Thoracic aorta endothelial cell (primary cell): Measurements from ENCODE around the gene CNR2. TPM values are rescaled to one million over a fixed set of nuclear protein-coding genes. Genes with fewer than 3 reads are reported as not detected.

ENCODE experiments used
- small RNA-seq: library from RNA; depleted of rRNA; stranded (forward); fragments of <200 nt; gene quantifications from one replicate; pipeline ENCODE3, GENCODE V24; 2012
- total RNA-seq: library from RNA; depleted of rRNA; stranded (reverse); fragments of >200 nt; gene quantifications from 2 replicates; pipeline ENCODE4 v1.2.3, GENCODE V29; 2012

The CNR2 gene
- total RNA-seq = not detected in 2 replicates

DNA sequence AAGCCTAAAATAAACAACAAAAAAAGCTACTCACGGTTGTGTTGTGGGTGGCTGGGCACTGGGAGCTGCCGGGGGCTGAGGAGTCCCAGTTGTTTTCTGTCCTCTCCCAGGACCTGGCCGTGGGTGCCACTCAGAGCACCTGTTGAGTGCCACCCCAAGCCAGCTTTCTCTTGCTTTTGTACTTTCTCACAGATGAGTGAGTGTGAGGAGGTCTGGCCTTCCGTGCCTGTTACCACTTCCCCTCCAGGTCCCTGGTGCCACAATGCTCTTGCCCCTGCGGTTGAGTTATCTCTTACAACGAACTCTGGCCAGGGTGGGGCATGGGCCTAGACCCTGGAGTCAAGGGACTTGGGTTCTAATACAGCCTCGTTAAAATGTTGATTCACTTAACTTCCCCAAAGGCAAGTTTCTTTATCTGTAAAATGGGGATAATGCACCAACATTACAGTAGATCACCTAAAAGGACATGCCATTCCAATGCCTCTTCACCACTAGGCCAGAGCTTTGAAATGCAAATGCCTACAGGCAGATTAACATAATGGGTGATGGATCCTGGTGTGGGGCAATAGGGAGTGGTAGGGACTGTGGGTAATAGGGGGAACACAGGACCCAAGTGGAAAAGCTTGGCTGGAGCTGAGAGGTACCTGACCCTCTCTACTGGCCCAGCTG is at the start of gene CNR2:
Gene CNR2 (minus strand): TSS at position 151 of the 669 bp plus-strand sequence. CDS start 37,745 bp downstream, outside the sequence.

DNA sequence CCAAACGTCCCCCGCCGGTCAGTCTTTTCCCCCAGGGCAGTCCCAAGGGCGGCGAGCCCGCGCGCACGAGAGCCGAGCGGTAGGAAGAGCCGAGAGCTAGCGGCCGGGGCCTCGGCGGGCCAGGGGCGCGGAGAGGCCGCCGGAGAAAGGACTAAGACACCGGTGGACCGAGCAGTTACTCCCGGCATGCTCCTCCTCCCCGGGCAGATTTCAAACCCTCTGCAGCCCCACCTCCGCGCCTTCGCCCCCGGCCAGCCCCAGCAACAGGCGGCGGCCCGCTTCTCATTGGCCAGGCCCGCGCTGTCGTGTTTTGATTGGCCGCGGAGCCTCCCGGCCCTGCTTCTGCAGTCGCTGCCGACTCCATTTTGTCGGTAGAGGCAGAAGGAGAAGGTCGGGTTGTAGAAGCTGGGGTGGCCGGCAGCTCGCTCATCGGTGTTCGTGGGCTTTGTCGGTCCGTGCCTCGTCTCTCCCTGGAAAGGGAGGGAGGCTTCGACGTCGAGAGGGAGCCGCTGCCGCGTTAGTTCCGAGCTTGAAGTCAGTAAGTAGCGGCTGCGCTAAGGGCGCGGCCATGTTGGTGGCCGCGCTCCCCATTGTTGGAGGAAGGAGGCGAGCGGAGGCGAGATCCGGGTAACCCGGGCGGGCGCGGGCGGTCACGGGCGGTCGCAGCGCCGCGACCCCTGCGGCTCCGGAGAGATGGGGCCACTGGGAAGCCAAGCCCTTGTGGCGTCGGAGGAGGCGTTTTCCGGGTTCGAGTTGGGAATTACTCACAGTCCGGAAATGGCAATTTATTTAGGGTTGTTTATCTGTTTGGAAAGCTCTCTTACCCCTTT is 46.5 kb upstream of the CNR2 start, which contains the start of gene PNRC2:
Gene PNRC2 (plus strand): TSS at position 368 of the 830 bp plus-strand sequence. CDS start 1,630 bp downstream, outside the sequence.

DNA sequence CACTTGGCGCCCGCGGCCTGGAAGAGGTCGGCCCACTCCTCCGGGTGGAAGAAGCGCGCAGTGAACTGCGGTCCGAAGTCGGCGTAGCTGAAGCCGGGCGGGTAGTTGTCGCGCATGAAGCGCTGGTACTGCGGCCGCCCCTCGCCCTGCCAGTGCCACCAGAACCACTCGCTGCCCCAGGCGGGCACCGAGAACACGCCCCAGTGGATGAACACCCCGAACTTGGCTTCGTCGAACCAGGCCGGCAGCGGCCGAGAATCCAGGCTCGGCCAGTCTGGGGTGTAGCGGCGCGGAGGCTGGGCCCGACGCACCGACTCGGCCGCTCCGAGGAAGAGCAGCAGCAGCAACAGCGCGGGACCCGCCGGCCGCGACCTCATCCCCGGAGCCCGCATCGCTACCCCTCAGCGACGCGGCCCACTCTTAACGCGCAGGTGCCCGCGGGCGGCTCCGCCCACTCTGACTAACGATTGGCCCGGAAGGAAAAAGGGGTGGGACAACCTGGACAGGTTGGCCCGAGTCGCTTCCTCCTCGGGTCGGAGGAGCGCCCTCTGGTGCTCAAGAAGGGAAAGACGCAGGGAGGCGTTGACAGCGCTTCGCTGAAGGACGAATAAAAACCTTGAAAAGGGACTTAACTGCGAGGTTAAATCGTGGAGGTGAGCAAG is 45.1 kb downstream of the CNR2 start, which contains the start of gene FUCA1:
Gene FUCA1 (minus strand): TSS at position 396 of the 662 bp plus-strand sequence. CDS start 4 bp downstream, at position 392.

DNA sequence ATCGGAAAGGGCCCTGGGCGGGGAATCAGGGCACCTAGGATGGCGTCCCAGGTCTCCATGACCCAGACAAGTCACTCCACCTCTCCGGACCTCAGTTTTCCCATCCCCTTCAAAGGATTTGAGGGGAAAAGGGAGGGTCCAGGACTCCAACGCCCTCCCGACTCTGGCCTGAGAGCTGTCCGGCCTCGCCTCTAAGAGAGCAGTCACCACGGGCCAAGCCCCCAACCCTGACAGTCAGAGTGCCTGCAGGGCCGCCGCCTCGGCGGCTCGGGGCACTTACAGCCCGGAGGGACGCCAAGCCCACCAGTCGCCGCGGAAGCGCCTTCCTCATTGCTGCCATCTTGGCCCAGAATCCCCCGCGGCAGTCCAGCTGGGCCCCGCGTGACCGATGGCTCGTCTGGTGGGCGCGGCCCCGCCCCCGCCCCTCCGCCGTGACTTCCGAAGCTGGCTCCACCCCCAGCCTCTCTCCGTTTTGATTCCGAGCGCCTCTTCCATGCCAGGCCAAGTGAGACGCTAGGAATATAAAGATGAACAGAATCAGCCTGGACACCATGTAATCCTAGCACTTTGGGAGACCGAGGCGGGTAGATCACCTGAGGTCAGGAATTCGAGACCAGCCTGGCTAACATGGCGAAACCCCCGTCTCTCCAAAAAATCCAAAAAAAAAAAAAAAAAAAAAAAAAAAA is 87.9 kb downstream of the CNR2 start, which contains the start of gene HMGCL:
Gene HMGCL (minus strand): TSS at position 354 of the 686 bp plus-strand sequence. CDS start 14 bp downstream, at position 340.

Small RNAs within 50 kb of the gene (small RNA-seq; reads per million reads assigned to genes)
- gene MIR378F = not detected

Other genes with a start within 250 kb of the CNR2 start
- 870 and 1,099 TPM in 2 replicates for gene RPL11, start 221.6 kb downstream of the CNR2 start, total RNA-seq
- 53.3 and 60.9 TPM in 2 replicates for gene ELOA, start 169.9 kb downstream of the CNR2 start, total RNA-seq
- 31.3 and 40.0 TPM in 2 replicates for gene PITHD1, start 134.9 kb downstream of the CNR2 start, total RNA-seq
- gene LYPLA2, start 122.2 kb downstream of the CNR2 start, total RNA-seq = 84.0 and 88.7 TPM in 2 replicates
- 38.2 and 45.7 TPM in 2 replicates for gene GALE, start 112.6 kb downstream of the CNR2 start, total RNA-seq
- gene HMGCL, start 87.9 kb downstream of the CNR2 start, total RNA-seq = 21.3 and 26.6 TPM in 2 replicates
- 6.8 and 6.9 TPM in 2 replicates for gene FUCA1, start 45.1 kb downstream of the CNR2 start, total RNA-seq
- gene PNRC2, start 46.5 kb upstream of the CNR2 start, total RNA-seq = 161 and 166 TPM in 2 replicates
- gene SRSF10, start 67.0 kb upstream of the CNR2 start, total RNA-seq = 157 and 159 TPM in 2 replicates
- gene MYOM3, start 198.8 kb upstream of the CNR2 start, total RNA-seq = 0.13 and 0.36 TPM in 2 replicates
- gene IL22RA1, start 229.8 kb upstream of the CNR2 start, total RNA-seq = 0.14 TPM in 1 of 2 replicates, not detected in the other